Left lung (tissue), 10 donors: ENCODE data around the gene ITGA2. TPM values are rescaled to one million over a fixed set of nuclear protein-coding genes. Genes with fewer than 3 reads are reported as not detected.

ENCODE experiments used
- ATAC-seq: fragments of 200-7000 bp; cut with Tn5 transposase; one replicate; pipeline ENCODE4 v1.9.1; 2020; ENCODE audit warnings: moderate library complexity
- DNase-seq, 4 donors: peaks; one replicate each; pipeline ENCODE4 v3.0.0-alpha.2; 2013 to 2020
- H3K27ac ChIP-seq, 2 donors: fragments of 200-600 bp; sonication (generic) in 1 of 2; one replicate each; pipeline versions ENCODE4 v1.5.0 to v1.8.0; 2020 to 2021
- H3K27me3 ChIP-seq, 2 donors: fragments of 200-600 bp; sonication (generic) in 1 of 2; one replicate each; pipeline versions ENCODE4 v1.5.0 to v1.8.0; 2020 to 2021
- H3K36me3 ChIP-seq, 2 donors: fragments of 200-600 bp; sonication (generic) in 1 of 2; one replicate each; pipeline versions ENCODE4 v1.5.0 to v1.8.0; 2020 to 2021
- H3K4me1 ChIP-seq, 2 donors: fragments of 200-600 bp; one replicate each; pipeline ENCODE4 v1.8.0; 2021
- H3K4me3 ChIP-seq, 2 donors: fragments of 200-600 bp; sonication (generic) in 1 of 2; one replicate each; pipeline versions ENCODE4 v1.5.0 to v1.8.0; 2020 to 2021; ENCODE audit warnings: mild to moderate bottlenecking in 1 of 2
- H3K9me3 ChIP-seq, 2 donors: fragments of 200-600 bp; sonication (generic) in 1 of 2; one replicate each; pipeline versions ENCODE4 v1.5.0 to v1.8.0; 2020 to 2021
- intact Hi-C, 2 donors: fragments of 100-400 bp; cut with DNase I; formaldehyde crosslinking; loops; one replicate each; pipeline versions ENCODE4 v1.11.2 to v1.14.2; 2022
- polyA plus RNA-seq, 6 donors: library from polyadenylated mRNA; unstranded; fragments of 120-200 nt; gene quantifications; one replicate each; pipeline ENCODE4 v1.2.1, GENCODE V29; 2013; ENCODE audit not compliant: insufficient read length in 6 of 6
- total RNA-seq, 2 donors: library from RNA; stranded (reverse); fragmentation: NEBNext Ultra II Directional; extraction: Animal tissue kit (Norgen Biotek cat#: 25700); gene quantifications; one replicate each; pipeline ENCODE4 v1.2.1, GENCODE V29; 2021
- TF ChIP-seq, protein P1 (sequence below), 2 donors: fragments of 200-600 bp; sonication (generic) in 1 of 2; IDR thresholded peaks; one replicate each; pipeline versions ENCODE4 v1.5.0 to v1.8.0; 2021; ENCODE audit warnings: antibody characterized with exemption in 2 of 2
- donor health status: DM: no; HTN: yes; CAD: no.
- donor health status: DM: no; HTN: no; CAD: no.

ITGA2 gene
- total and polyA plus RNA-seq, 8 donors, result 32.4 to 63.0 (median 48.3) TPM

- no peaks in the 10 kb centered on the region for H3K9me3 ChIP-seq
- no peak for DNase-seq
- no peak overlapping the region for H3K4me3 ChIP-seq
- no peak for ATAC-seq
- no peak overlapping the region for H3K27ac ChIP-seq
- no peaks in the 10 kb centered on the region for H3K4me1 ChIP-seq
- no peaks in the 10 kb centered on the region for H3K27me3 ChIP-seq
- peaks cover 0 to 65% of the 10 kb centered on the region in 2 donors for H3K36me3 ChIP-seq
- TF ChIP-seq, protein P1, sequence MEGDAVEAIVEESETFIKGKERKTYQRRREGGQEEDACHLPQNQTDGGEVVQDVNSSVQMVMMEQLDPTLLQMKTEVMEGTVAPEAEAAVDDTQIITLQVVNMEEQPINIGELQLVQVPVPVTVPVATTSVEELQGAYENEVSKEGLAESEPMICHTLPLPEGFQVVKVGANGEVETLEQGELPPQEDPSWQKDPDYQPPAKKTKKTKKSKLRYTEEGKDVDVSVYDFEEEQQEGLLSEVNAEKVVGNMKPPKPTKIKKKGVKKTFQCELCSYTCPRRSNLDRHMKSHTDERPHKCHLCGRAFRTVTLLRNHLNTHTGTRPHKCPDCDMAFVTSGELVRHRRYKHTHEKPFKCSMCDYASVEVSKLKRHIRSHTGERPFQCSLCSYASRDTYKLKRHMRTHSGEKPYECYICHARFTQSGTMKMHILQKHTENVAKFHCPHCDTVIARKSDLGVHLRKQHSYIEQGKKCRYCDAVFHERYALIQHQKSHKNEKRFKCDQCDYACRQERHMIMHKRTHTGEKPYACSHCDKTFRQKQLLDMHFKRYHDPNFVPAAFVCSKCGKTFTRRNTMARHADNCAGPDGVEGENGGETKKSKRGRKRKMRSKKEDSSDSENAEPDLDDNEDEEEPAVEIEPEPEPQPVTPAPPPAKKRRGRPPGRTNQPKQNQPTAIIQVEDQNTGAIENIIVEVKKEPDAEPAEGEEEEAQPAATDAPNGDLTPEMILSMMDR (IDR thresholded peaks at IDR 0.05), result no peak
- intact Hi-C loops, result no loop called here
Observed at GRCh38 chr5:53063176-53063575, 74.0 kb downstream of the ITGA2 start.

DNA sequence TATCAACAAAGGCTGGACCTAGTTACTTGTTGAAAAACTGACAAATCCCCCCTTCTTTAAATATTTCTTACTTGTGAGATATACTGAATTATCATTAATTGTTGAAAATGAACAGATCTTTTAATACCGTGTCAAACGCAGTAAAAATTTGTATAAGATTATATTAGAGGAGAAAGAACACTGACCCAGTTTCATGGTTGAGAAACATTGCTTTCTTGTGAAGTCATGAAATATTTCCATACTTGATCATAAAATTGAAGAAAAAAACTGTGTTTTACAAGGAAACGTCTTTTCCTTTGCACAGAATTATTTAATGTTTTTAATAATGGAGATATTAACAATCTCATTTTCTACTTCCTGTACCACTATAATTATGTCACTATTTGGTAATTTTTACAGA lies 74.6 kb downstream of the ITGA2 start:
- TF ChIP-seq, protein P1 (IDR thresholded peaks at IDR 0.05), result no peak
- intact Hi-C loops, result no loop called here
- H3K27me3 ChIP-seq, result no peaks in the 10 kb centered on the region
- ATAC-seq (no peak), DNase-seq (no peak)
- H3K9me3 ChIP-seq, result no peaks in the 10 kb centered on the region
- H3K4me3 ChIP-seq, result no peak overlapping the region
- no peak overlapping the region for H3K27ac ChIP-seq
- H3K4me1 ChIP-seq, result no peaks in the 10 kb centered on the region
- peaks cover 0 to 62% of the 10 kb centered on the region in 2 donors for H3K36me3 ChIP-seq

DNA sequence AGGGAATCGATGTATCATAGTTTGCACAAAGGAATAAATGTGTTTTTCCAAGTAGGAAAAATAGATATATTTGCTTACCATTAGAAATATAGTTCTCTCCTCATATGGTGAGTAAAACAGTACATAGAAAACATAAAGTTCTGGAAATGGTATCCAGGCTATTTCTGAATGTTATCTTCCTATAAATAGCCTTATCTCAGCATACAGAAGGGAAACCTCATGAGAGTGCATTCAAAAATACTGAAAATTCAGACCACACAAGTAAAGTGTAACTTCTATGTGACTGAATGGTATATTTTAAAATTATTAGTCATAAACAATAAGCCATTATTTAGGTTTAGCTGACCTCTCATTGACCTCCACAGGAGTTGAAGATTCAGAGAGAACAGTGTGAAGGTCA lies 76.9 kb downstream of the ITGA2 start:
- DNase-seq (no peak), ATAC-seq (no peak)
- TF ChIP-seq, protein P1 (IDR thresholded peaks at IDR 0.05), result no peak
- Histone ChIP-seq H3K4me1 (no peaks in the 10 kb centered on the region), H3K27me3 (no peaks in the 10 kb centered on the region), H3K9me3 (no peaks in the 10 kb centered on the region), H3K4me3 (no peak overlapping the region), H3K36me3 (peaks cover 0 to 41% of the 10 kb centered on the region in 2 donors), H3K27ac (no peak overlapping the region)
- intact Hi-C loops, result no loop called here

DNA sequence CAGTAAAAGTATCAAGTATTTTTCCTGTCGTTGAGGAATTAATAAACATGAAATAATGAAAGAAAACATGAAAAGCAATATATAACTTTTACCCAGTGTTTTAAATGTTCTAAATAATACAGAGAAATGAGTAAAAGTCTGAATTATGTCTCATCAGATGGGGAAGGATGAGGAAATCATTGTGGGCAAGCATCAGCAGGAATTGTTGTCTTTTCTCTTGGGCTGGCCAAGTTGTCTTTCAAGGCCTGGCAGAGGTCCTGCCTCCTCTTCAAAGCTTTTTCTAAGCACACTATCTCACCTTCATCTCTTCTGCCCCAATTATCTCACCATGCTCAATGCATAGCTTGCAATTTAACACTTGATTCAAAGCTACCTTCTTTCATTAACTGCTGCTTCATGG lies 78.5 kb downstream of the ITGA2 start:
- TF ChIP-seq, protein P1 (IDR thresholded peaks at IDR 0.05), result no peak
- Histone ChIP-seq H3K36me3 (peaks cover 0 to 41% of the 10 kb centered on the region in 2 donors), H3K4me3 (no peak overlapping the region), H3K9me3 (no peaks in the 10 kb centered on the region), H3K27me3 (no peaks in the 10 kb centered on the region), H3K4me1 (no peaks in the 10 kb centered on the region), H3K27ac (no peak overlapping the region)
- ATAC-seq (no peak), DNase-seq (no peak)
- intact Hi-C loops, result no loop called here

DNA sequence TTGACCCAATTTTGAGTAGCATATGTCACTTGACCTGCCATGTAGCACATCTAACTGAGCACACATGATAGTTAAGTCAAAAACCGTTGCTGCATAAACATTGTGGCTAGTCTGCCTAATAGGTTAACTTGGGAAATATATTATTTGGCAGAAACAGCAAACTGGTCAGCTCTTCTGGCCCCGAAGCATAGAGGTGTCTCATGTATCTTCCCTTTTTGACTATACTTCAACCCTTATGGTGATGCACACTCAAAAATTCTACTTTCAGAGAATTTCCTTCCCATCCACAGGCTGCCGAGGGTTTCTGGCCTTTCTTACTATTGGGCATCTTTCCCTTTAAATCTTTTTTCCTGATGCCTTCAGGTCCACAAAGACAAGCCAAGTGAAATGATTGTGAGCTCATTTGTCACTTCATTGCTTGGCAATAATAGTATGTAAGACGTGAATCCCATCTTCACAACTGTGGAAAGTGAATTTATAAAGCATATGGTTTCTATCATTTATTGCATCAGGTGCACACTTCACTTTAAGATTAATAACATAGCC lies 79.2 kb downstream of the ITGA2 start:
- TF ChIP-seq, protein P1 (IDR thresholded peaks at IDR 0.05), result no peak
- H3K27me3 ChIP-seq, result no peaks in the 10 kb centered on the region
- intact Hi-C loops, result no loop called here

More for the DNA sequence above, 79.2 kb downstream of the ITGA2 start:
- no peak overlapping the region for H3K4me3 ChIP-seq
- no peak overlapping the region for H3K27ac ChIP-seq
- no peaks in the 10 kb centered on the region for H3K9me3 ChIP-seq
- H3K36me3 ChIP-seq, result peaks cover 0 to 41% of the 10 kb centered on the region in 2 donors
- H3K4me1 ChIP-seq, result no peaks in the 10 kb centered on the region
- ATAC-seq, result no peak
- DNase-seq, result no peak
